Ectodermal cell (in vitro differentiated cells): ENCODE results near the gene VTN.
A peak's percentile ranks its signal among the peaks of the same experiment; 100 is the strongest.

ENCODE experiments used
- H3K27ac ChIP-seq: 2 replicates; pipeline ENCODE4 v1.7.0; 2013; ENCODE audit warnings: mild to moderate bottlenecking, low read depth, low read length; ENCODE audit not compliant: insufficient read depth, poor library complexity, severe bottlenecking
- H3K27me3 ChIP-seq: 2 replicates; pipeline ENCODE4 v1.7.0; 2013; ENCODE audit warnings: mild to moderate bottlenecking, low read length; ENCODE audit not compliant: insufficient read depth, control insufficient read depth, poor library complexity, severe bottlenecking
- H3K36me3 ChIP-seq: one replicate; pipeline ENCODE4 v1.7.0; 2013; ENCODE audit warnings: low read length; ENCODE audit not compliant: control insufficient read depth, insufficient read depth
- H3K4me1 ChIP-seq: one replicate; pipeline ENCODE4 v1.7.0; 2013; ENCODE audit warnings: low read length; ENCODE audit not compliant: control insufficient read depth, insufficient read depth
- H3K4me3 ChIP-seq: 2 replicates; pipeline ENCODE4 v1.7.0; 2013; ENCODE audit warnings: low read depth, low read length, control low read depth; ENCODE audit not compliant: insufficient read depth
- H3K9me3 ChIP-seq: 2 replicates; pipeline ENCODE4 v1.7.0; 2013; ENCODE audit warnings: mild to moderate bottlenecking, low read length, moderate library complexity; ENCODE audit not compliant: control insufficient read depth
- WGBS, 2 experiments: methylation state at CpG; one replicate each; pipeline ENCODE4 v1.1.7; 2013; ENCODE audit warnings: missing lambda C conversion rate in 2 of 2; 5-methylcytosine and 5-hydroxymethylcytosine counted together

Gene VTN

DNA sequence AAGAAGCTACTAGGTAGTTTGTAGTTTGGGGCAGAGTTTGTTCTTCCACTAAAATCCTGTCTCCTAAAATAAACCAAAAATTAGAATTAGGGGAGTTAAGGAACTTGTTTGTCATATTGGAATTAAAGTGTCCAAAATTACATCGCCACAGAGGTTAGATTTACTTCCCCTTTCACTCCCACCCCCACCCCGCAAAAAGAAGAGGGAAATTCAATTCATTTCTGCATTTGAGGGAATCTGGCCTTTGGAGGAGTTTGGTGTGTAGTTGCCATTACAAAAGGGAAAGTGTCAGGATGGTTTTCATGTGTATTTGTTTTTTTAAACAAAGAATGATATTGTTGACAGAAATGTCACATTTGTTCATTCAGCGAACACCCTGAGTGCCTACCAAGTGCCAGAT is 45.3 kb downstream of the VTN start:
- Histone ChIP-seq H3K36me3 (peaks cover 18% of the 10 kb centered on the region), H3K27ac (no peak overlapping the region)
- WGBS, 2 experiments, result 99 to 100% methylated on average over 1 to 2 of the region's 3 CpGs

GRCh38 chr17:28324267-28324745 is 45.8 kb downstream of the VTN start:
- Histone ChIP-seq H3K36me3 (peaks cover 17% of the 10 kb centered on the region), H3K4me3 (no peak overlapping the region)

More for the DNA sequence above, 45.3 kb downstream of the VTN start:
- Histone ChIP-seq H3K9me3 (no peaks in the 10 kb centered on the region), H3K4me3 (no peak overlapping the region), H3K27me3 (no peaks in the 10 kb centered on the region), H3K4me1 (peaks cover 21% of the 10 kb centered on the region)

GRCh38 chr17:28320215-28321061 is 49.7 kb downstream of the VTN start:
- H3K9me3 ChIP-seq, result no peaks in the 10 kb centered on the region
- no peaks in the 10 kb centered on the region for H3K36me3 ChIP-seq
- H3K4me1 ChIP-seq, result peaks cover 17% of the 10 kb centered on the region
- no peaks in the 10 kb centered on the region for H3K27me3 ChIP-seq
- no peak overlapping the region for H3K27ac ChIP-seq
- H3K4me3 ChIP-seq, result peak overlapping the region; percentile 95
- 64 to 70% methylated on average over 8 of the region's 8 CpGs for WGBS, 2 experiments

More at GRCh38 chr17:28324267-28324745, 45.8 kb downstream of the VTN start:
- WGBS, 2 experiments, result 91 to 92% methylated on average over 4 to 5 of the region's 5 CpGs
- Histone ChIP-seq H3K27me3 (no peaks in the 10 kb centered on the region), H3K9me3 (no peaks in the 10 kb centered on the region), H3K27ac (no peak overlapping the region), H3K4me1 (peaks cover 21% of the 10 kb centered on the region)

DNA sequence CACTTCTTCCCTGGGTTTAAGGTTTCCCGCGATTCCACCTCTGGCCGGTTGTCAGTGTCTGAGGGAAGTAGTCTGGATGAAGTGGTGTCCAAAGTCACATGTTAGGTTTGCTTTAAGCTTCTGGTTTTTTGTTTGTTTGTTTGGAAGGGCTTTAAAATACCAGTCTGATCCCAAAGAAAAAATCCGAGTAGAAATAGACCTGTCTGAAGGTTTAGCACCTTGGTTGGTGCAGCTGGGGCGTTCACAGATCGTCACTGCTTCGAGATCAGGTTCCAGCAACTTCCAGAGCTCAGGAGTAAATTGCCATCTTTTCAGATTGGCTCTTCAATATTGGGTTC is 50.5 kb downstream of the VTN start:
- WGBS, 2 experiments, result 1% methylated on average over 7 of the region's 7 CpGs
- H3K27ac ChIP-seq, result peak overlapping the region; percentile 77
- H3K9me3 ChIP-seq, result no peaks in the 10 kb centered on the region
- no peaks in the 10 kb centered on the region for H3K36me3 ChIP-seq
- peaks cover 17% of the 10 kb centered on the region for H3K4me1 ChIP-seq
- H3K27me3 ChIP-seq, result no peaks in the 10 kb centered on the region
- H3K4me3 ChIP-seq, result peak overlapping the region; percentile 95

GRCh38 chr17:28318759-28319597 is 51.1 kb downstream of the VTN start, which contains the start of gene TMEM97:
Gene TMEM97, plus strand, starts transcription at chr17:28319200. Its CDS starts 40 bp downstream, at chr17:28319240.
- WGBS, 2 experiments, result 0% methylated on average over 72 of the region's 72 CpGs
- Histone ChIP-seq H3K36me3 (no peaks in the 10 kb centered on the region), H3K9me3 (no peaks in the 10 kb centered on the region), H3K4me1 (peaks cover 17% of the 10 kb centered on the region), H3K27ac (peak within 1 kb of the TSS; percentile 77), H3K27me3 (no peaks in the 10 kb centered on the region), H3K4me3 (peak within 1 kb of the TSS; percentile 95)

DNA sequence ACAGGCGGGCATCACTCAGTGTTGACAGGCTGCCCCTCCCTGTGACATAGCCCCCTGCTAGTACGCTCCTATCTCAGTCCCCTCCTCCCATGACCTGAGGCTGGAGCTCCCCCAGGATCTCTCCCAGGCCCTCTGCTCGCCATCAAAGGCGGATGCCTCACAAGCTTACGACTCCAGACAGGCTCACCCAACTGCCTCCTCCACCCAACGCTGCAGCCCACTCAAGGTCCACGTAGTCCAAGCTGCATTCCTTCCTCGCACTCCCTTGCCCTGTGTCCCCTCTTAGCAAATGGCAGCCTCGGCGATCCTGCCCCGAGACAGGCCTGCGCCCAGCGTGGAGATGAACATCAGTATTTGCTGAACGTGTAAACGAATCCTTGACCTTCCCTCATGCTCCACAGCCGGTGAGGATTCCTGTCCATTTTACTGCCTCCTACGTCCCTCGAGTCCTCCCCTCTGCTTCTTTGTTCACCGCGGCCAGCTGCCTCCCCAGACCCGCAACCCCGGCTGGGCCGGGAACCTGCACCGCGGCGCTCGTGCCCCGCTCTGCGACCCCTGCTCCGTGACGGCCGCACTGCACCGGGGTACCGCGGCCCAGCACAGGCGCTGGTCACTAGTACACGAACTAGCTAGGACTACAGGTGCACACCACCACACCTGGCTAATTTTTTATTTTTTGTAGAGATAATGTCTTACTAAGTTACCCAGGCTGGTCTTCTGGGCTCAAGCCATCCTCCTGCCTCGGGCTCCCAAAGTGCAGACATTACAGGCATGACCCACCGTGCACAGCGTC is 51.9 kb downstream of the VTN start:
- Histone ChIP-seq H3K4me1 (peaks cover 17% of the 10 kb centered on the region), H3K9me3 (no peaks in the 10 kb centered on the region), H3K4me3 (peak overlapping the region; percentile 95), H3K36me3 (no peaks in the 10 kb centered on the region), H3K27me3 (no peaks in the 10 kb centered on the region), H3K27ac (peak overlapping the region; percentile 36)
- WGBS, 2 experiments, result 5% methylated on average over 40 of the region's 40 CpGs
